BE2C (cell line): ENCODE measurements around the gene ZDHHC22. TPM values are rescaled to one million over a fixed set of nuclear protein-coding genes. Genes with fewer than 3 reads are reported as not detected.

Experiments used
- DNase-seq: peaks from one replicate; pipeline ENCODE4 v3.0.0-alpha.2; 2020
- H3K27me3 ChIP-seq: fragments of 250-450 bp; sonication (Bioruptor Pico); 2 replicates; pipeline ENCODE4 v1.5.1; 2020; ENCODE audit warnings: mild to moderate bottlenecking
- H3K36me3 ChIP-seq: fragments of 250-450 bp; sonication (Bioruptor Pico); 2 replicates; pipeline ENCODE4 v1.5.1; 2020; ENCODE audit warnings: mild to moderate bottlenecking
- H3K4me1 ChIP-seq: fragments of 250-450 bp; sonication (Bioruptor Pico); 2 replicates; pipeline ENCODE4 v1.5.1; 2020
- H3K4me3 ChIP-seq: 2 replicates; pipeline ENCODE4 v1.5.1; 2011; ENCODE audit warnings: low read depth, low read length
- H3K9me3 ChIP-seq: fragments of 250-450 bp; sonication (Bioruptor Pico); 2 replicates; pipeline ENCODE4 v1.5.1; 2020
- CTCF ChIP-seq: IDR thresholded peaks from 2 replicates; pipeline ENCODE4 v1.5.1; 2012; ENCODE audit warnings: mild to moderate bottlenecking, low read depth, low read length
- polyA plus RNA-seq: library from polyadenylated mRNA; unstranded; fragments of >200 nt; gene quantifications from one replicate; pipeline ENCODE4 v1.2.1, GENCODE V29; 2012; ENCODE audit warnings: low read depth, missing spikeins; ENCODE audit not compliant: insufficient read length, insufficient read depth

ZDHHC22 gene
- polyA plus RNA-seq = 4.3 TPM

GRCh38 chr14:77141214-77142004, at the start of gene ZDHHC22:
Gene ZDHHC22 (minus strand): TSS chr14:77141791. CDS start chr14:77139738, 2,053 bp downstream.
- DNase-seq = peak; percentile 84
- peaks cover 2% of the 10 kb centered on the region; the same call in 1 of the 2 replicates for H3K4me1 ChIP-seq
- H3K9me3 ChIP-seq = no peaks in the 10 kb centered on the region
- no peaks in the 10 kb centered on the region for H3K36me3 ChIP-seq
- peaks cover 18% of the 10 kb centered on the region for H3K27me3 ChIP-seq
- H3K4me3 ChIP-seq = peak within 1 kb of the TSS; percentile 62
- peak; percentile 40 for TF ChIP-seq CTCF

GRCh38 chr14:77190977-77191376, 49.4 kb upstream of the ZDHHC22 start:
- no peak for DNase-seq
- Histone ChIP-seq H3K4me1 (no peaks in the 10 kb centered on the region), H3K9me3 (no peaks in the 10 kb centered on the region), H3K36me3 (no peaks in the 10 kb centered on the region; the same call in 1 of the 2 replicates), H3K27me3 (no peaks in the 10 kb centered on the region), H3K4me3 (no peak overlapping the region)
- TF ChIP-seq CTCF = no peak

GRCh38 chr14:77189479-77189878, 47.9 kb upstream of the ZDHHC22 start:
- H3K9me3 ChIP-seq = no peaks in the 10 kb centered on the region
- TF ChIP-seq CTCF = no peak
- H3K4me1 ChIP-seq = no peaks in the 10 kb centered on the region
- no peaks in the 10 kb centered on the region for H3K27me3 ChIP-seq
- no peak for DNase-seq
- H3K36me3 ChIP-seq = no peaks in the 10 kb centered on the region; the same call in 1 of the 2 replicates
- H3K4me3 ChIP-seq = no peak overlapping the region

GRCh38 chr14:77187649-77188012, 46.0 kb upstream of the ZDHHC22 start:
- DNase-seq = no peak
- H3K4me1 ChIP-seq = no peaks in the 10 kb centered on the region
- no peaks in the 10 kb centered on the region for H3K9me3 ChIP-seq
- no peak for TF ChIP-seq CTCF
- no peaks in the 10 kb centered on the region for H3K27me3 ChIP-seq
- H3K36me3 ChIP-seq = no peaks in the 10 kb centered on the region; the same call in 1 of the 2 replicates
- H3K4me3 ChIP-seq = no peak overlapping the region

- Histone ChIP-seq H3K4me3 (no peak overlapping the region), H3K36me3 (no peaks in the 10 kb centered on the region; the same call in 1 of the 2 replicates), H3K27me3 (no peaks in the 10 kb centered on the region), H3K4me1 (no peaks in the 10 kb centered on the region), H3K9me3 (no peaks in the 10 kb centered on the region)
- DNase-seq = no peak
- no peak for TF ChIP-seq CTCF
Measured at GRCh38 chr14:77186911-77187648, 45.5 kb upstream of the ZDHHC22 start.
